ENCODE data around the gene LCTL.
"Not testable (repeated sequence)": the region's sequence is repeated elsewhere in the genome, so short reads cannot be mapped to it uniquely, and the experiment has no call there.

Gene LCTL

DNA sequence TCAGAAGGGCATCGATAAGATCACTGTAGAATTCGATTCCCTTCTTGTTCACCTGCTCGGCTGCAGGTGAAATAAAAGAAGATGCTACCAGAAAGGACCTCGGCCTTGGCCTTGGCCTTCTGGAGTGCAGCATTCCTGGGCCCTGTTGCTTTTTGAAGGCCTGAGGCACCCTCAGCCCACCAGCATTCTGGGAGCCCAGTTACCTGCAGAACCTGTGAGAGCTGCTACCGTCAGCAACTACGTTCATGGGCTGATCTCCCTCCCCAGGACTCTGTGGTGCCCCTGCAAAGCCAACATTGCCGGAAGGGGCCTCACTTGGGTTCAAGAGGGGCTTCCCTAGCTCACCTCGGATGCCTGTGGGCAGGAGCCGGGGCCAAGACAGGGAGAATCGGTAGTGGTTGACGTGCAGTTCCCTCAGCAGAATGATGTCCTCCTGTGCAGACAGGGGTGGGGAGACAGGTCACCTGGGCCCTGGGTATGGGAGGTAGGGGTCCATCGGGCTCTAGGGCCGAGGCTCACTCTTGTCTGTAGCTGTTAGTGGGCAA is 2.2 kb downstream of the LCTL start:
- no peak for DNase-seq

DNA sequence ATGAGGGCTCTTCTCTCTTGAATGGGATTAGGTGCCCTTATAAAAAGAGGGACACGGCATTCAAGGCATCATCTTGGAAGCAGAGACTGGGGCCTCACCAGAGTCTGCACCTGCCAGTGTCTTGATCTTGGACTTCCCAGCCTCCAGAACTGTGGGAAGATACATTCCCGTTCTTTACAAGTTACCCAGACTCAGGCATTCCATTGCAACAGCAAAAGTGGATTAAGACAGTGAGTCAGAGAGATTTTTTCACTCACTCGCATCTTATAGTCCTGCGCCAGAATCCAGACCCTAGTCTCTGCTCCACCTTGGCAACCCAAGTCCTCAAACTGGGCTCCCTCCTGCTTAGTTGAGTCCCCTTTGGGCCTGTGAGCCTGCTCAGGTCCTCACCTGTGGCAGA is 2.7 kb downstream of the LCTL start:
- no peak for DNase-seq

DNA sequence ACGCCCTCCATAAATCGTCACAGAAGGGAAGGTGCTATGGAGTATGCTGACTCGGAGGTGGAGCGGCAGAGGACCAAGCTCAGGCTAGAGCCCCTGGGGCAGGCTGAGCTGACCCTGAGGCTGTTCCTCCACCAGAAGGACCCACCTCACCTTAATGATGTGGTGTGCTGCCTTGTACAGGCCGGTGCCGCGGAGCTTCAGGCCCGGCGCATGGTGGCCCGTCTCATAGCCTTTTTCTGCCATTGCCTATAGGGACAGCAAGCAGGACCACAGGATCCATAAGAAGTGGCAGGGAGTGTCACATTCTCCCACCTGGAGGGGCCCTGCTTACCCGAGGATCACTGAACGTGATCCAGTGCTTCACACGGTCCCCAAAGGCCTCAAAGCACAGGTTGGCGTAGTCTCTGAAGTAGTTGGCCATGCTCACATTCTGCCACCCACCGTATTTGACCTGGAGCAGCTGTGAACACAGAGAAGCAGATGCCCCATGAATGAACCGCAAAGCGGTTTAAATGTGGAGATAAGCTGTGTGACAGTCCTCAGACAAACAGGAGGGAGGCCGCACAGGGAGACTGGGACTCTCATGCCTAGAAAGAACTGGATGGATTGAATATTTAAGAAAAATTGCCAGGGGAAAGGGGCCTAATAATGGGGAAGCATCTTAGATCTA is 4.8 kb downstream of the LCTL start:
- DNase-seq, result no peak

DNA sequence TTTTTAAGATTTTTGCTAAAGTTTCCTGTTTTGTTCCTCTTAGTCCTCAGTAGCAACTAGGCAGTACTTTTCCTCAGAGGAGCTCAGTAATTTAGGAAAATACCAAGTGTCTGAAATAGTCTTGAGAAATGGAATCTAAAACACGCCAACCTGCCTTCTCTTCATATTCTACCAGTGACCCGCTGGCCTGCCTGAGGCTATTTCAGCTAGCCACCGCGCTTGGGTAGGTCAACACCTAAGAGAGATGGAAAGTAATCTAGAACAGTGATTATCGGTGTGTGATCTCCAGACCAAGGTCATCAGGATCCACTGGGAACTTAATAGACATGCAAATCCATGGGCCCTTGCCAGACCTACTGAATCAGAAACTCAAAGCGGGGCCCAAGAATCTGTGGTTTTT is 7.5 kb downstream of the LCTL start:
- DNase-seq, result no peak

DNA sequence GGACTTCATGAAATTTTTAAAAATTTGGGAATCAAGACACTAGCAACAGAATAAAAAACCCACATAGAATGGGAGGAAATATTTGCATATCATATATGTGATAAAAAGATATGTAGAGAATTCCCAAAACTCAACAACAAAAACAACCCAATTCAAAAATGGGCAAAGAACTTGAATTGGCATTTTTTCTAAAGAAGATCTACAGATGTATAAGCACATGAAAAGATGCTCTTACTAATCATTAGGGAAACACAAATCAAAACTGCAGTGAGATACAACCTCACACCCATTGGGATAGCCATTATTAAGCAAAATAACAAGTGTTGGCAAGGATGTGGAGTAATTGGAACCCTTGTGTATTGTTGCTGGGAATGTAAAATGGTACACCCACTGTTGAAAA is 10.1 kb downstream of the LCTL start:
- DNase-seq, result no peak

DNA sequence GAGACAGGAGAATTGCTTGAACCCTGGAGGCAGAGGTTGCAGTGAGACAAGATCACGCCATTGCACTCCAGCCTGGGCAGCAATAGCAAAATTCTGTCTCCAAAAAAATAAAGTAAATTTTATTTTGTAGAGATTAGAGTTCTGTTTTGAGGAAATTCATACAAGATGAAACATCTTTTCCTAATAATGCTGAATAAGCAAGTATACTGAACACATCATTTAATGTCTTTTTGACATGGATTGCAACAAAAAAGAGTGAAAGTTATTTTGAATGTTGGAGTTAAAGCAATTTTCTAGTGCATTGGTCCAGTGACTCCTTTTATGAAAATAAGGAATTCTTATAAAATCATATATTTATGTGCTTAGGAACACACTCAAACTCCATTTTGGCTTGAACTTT is 20.5 kb downstream of the LCTL start:
- no peak for DNase-seq

DNA sequence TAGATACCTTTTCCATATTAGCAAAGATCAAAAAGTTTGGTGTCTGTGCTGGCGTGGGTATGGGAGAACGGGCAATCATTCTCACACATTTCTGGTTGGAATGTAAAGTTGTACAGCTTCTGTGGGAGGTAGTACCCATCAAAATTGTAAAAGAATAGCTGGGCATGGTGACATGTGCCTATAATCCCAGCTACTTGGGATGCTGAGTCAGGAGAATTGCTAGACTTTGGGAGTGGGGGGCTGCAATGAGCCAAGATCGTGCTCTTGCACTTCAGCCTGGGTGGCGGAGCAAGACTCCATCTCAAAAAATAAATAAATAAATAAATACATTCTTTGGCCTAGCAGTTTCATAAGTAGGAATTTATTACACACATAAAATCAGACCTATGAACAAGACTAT is 22.9 kb downstream of the LCTL start:
- no peak for DNase-seq

DNA sequence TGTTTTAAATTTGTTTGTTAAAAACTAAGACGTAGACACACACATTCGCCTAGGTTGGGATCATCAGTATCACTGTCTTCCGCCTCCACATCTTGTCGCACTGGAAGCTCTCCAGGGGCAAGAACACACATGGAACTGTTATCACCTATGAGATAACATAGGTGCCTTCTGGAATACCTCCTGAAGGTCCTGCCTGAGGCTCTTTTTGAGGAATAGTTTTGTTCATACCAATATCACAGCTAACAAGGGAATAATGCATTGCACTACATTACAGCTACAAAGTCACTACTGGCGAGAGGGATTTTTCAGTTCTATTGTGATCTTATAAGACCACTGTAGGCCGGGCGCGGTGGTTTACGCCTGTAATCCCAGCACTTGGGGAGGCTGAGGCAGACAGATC is 30.7 kb downstream of the LCTL start:
- DNase-seq, result no peak

DNA sequence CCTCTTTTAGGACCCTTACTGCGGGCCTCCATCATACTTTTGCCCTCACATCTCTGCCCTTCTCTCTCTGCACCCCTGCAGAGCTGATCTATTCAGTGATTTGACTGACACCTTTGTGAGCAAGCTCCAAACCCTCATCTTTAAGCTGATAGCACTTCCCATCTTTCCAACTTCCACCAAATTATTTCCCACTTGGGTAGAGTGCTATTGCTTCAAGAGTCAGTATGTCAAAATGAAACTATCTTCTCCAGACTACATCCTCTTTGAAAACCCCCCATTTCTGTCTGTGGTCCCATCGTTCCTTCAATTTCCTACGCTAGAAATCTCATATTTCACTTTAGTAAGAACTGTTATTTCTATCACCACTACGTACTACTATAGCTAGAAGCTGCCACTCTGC is 41.0 kb downstream of the LCTL start:
- no peak for DNase-seq

DNA sequence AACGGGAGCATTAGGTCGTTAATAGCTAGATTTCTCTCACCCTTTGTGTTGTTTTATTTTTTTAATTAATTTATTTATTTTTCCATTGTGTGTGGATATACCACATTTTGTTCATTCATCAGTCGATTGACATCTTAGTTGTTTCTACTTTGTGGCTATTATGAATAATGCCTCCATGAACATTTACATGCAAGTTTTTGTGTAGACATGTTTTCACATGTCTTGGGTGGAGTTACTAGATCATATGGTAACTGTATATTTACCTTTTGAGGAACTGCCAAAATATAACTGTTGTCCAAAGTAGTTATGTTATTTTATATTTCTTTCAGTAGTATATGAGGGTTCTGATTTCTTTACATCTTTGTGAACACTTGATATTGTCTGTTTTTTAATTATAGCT is 41.9 kb downstream of the LCTL start:
- no peak for DNase-seq

DNA sequence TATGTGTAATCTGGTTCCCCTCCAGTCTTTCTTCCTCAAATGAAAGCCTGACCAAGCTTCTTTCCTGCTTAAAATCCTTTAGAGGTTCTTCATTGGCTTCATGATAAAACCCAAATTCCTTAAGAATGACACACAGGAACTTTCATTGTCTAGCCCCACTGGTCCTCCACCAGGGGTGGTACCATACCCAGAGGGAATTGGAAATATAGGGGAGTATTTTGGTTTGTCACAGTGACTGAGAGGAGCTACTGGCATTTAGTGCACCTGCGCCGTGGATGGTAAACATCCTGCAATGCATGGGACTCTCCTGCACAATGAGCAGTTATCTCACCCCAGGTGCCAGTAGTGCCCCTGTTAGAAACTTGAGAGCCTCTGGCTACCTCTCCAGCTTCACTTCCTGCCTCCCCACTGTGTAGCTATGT is 49.9 kb downstream of the LCTL start:
- no peak for DNase-seq

DNA sequence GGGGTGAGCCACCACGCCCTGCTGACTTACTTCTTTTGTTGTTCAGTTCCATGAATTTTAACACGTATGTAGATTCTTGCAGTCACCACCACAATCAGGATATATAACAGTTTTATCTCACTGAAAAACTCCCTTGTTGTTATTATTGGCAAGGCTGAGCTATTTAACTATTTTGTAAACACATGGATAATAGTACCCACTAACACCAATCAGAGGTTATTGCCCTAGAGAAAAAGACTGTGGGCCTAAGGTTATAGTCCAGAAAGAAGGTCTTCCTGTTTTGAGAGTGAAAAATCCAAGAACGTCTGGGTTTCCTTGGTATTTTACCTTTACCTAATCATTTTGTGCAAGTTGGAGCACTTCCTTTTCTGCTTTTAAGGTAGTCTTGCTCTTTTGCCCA is 51.2 kb downstream of the LCTL start:
- DNase-seq, result no peak

DNA sequence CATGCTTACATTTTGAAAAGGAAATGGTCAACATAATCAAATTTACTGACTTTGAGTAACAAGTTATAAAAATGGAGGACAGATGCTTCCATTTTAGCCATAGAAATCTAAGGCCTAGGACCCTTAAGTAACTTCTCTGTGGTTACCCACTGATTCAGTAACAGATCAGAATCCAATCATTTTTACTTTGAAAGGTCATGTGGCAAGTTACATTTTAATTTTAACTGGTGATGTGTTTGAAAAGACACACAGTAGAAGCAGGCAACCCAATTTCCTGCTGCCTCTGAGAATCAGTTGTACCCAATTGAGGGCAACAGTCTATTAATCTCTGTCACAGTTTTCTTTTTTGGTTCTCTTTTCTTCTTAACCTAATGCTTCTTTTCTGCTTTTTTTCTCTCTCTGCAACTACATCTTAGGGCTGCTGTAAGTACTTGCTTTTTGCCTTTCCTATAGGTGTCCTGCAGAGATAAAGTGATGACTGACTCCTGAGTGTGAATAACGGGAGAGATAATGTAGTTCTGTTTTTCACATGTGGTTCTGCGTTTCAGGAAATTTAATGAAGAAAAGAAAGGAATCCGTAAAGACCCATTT is 57.4 kb downstream of the LCTL start:
- no peak for DNase-seq

DNA sequence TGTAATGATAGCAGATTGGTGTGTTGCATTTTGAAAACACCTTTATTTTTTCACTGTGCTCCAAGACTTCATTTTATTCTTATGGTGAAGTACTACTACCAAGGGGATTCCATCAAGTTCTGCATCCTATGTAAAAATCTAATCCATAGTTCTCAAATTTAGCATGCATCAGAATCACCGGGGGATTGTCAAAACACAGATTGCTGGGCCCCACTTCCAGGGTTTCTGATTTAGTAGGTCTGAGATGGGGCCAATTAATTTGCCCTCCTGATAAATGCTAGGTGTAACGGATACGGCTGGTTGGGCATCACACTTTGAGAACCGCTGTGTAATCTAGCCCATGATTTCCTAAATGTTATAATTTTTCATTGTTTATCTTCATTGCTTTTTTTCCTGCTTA is 60.0 kb downstream of the LCTL start:
- no peak for DNase-seq

DNA sequence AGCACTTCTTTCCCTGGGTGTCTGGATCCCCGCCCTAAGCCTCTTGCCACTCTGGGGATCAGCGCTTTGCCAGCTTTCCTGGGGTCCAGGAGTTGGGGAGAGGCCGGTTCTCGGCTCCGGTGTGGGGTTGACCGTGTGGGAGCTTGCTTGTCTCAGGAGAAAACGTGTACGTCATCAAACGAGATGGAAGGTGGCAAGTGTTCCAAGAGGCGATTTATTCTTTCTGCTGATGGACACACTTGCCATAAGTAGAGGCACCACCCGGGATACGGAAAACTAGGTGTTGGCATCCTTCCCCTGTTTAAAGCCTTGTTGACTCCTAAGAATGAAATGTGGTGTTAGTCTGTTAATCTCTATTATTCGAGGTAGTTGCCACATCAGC is 60.4 kb downstream of the LCTL start:
- DNase-seq, result peak; percentile 5

DNA sequence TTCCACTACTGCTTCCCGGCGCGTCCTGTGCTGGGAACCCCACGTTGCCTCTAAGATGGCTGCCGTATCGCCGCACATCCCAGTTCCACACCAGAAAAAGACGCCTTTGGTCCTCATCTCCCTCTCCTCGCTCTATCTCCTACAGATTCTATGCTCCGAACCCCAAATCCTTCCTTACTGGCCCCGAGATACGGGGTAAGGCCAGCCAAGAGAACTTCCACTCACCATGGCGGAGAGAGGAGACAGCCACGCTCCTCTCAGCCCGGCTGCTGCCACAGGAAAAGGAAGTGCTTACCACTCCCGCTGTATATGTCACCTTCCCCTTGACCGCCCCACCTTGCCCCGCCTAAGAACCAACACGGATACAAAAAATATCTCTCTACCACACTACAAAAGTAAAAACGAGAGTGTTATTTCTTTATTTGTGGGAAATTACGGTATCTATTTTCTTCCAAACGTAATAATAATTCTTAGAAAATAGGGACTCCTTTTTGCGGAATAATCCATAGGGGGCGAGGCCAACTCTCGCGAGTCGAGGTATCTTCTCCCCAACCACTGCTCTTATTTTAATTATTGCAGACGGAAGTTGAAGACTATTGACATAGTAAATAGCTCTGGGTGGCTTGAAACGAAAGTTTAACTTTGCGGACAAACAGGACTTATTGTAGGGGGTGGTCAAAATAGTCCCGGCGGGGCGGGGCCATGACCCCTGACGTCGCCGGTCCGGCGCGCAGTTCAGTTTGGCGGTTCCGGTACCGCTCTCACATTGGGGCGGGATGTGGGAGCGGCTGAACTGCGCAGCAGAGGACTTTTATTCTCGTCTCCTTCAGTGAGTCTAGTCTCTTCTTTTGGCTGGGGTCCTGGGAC is 61.0 kb downstream of the LCTL start, which contains the start of the genes RPL4 and ZWILCH:
RPL4 (minus strand) TSS at position 293 of the 867 bp plus-strand sequence; CDS start at position 228, 65 bp downstream.
ZWILCH (plus strand) TSS at position 764 of the 867 bp plus-strand sequence; CDS start at position 777, 13 bp downstream.
- DNase-seq, result peak; percentile 16

DNA sequence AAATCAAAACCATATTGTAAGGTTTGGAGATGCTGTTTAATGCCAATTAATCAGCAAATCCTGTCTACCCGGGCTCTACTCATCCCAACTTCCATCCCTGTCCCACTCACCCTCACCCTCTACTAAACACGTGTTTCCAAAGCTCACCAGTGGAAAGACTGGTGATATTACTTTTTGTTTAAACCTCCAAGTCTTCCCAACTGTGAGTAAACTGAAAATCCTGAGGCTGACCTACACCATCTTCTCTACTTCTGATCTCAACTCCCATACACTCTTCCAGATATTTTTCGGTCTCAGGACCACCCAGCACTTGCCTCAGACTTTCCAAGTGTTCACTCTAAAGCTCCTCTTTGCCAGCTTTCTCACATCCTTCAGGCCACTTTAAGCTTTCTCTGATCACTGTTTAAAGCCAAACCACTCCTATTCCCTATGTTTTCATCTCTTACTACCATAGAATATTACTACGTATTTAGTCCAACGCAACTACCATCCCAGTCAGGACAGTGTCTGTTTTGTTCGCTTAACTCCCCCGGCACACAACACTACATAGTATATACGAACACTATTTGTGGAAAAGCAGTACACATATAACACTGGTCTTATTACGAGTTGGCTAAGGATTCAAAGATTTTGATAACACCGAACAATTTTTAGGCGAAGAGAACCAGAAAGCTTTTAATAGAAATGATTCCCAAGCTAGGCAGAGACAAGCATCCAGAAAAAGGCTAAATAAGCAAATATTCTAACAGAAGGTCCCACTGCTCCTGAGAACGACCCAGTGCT is 61.8 kb downstream of the LCTL start:
- DNase-seq, result no peak

DNA sequence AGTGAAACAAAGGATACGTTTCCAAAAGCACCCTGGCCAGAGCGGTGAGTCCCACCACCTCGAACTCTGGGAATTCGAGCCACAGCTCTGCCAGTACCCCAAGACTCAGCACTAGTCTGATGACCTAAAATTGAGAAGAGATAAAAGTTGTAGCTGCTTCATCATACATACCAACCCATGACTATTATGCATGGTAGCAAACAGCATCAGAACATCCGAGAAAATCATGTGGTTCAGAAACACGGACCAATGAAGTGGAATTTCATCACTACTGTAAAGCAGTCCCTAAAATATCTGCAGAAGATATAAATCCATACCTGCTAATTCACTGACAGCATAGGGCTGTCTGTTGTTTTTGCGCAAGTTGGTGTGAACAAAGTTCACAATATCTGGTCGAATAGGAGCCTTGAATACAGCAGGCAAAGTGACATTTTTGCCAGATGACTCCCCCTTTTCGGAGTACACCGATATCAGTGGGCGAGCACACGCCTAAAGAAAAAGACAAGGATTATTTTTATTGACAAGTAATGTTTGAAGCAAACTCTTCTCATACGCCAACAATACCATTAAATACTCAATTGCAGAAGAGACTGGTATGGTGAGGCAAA is 62.7 kb downstream of the LCTL start:
- not testable (repeated sequence) for DNase-seq

DNA sequence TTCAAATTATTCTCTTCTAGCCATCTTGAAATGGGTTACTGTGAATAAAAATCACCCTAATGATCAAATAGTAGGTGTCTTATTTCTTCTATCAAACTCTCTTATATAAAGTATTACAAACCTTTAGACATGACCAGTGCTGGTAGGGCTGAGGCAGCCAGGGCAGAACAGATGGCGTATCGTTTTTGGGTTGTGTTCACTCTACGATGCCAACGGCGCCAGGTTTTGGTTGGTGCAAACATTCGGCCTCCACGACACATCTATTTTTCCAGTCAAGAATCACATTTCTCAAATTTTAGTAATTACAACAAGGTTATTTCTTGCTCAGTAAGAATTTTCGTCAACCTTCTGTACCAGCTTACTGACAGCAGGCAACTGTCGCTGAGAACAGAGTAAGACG is 63.3 kb downstream of the LCTL start:
- DNase-seq, result no peak

DNA sequence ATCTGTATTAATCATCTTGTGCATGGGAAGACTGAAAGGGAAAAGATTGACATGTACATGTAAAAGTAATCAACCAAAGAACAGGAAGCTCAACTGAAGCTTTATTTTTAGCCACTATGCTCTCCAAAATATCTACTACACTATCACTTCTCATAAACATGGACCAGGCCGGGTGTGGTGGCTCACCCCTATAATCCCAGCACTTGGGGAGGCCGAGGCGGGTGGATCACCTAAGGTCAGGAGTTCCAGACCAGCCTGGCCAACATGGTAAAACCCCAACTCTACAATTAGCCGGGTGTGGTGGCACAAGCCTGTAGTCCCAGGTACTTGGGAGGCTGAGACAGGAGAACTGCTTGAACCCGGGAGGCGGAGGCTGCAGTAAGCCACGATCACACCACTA is 65.5 kb downstream of the LCTL start:
- not testable (repeated sequence) for DNase-seq

DNA sequence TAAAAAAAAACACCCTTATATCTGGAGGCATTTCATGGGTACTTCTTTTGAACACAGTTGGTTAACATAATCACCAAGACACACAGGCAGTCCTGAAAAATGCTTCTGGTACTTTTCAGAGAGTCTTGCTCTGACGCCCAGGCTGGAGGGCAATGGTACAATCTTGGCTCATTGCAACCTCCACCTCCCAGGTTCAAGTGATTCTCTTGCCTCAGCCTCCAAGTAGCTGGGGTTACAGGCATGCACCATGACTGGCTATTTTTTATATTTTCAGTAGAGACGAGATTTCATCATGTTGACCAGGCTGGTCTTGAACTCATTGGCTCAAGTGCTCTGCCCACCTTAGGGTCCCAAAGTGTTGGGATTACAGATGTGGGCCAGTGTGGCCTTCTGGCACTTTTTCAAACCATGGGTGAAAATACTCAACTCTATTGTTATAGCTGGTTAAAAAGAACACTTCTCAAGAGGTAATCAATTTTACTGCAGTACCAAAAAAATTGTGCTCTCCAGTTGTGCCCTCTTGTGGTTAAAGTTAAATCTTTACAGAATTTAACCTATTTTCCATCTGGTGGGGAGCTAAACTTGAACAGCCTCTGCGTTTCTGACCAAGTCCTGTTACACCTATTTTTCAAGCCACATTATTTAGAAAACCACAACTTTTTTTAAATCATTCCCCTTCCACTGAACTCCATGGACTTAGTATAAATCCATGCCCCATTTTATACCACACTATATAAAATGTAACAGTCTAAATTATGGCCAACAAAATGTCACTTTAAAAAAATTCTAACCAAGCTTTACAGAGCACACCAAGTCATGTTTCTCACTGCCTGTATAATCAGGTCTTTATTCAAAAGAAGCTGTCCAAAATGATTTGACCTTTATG is 67.1 kb downstream of the LCTL start:
- DNase-seq, result no peak
